GM12891 (cell line): ENCODE results near the gene LRMDA.

Experiments
- POLR2A ChIP-seq: IDR thresholded peaks from 2 replicates; pipeline ENCODE4 v1.6.1; 2011; ENCODE audit warnings: low read depth, low read length, control low read depth
- POLR2AphosphoS5 ChIP-seq: IDR thresholded peaks from 2 replicates; pipeline ENCODE4 v1.6.1; 2011; ENCODE audit warnings: low read depth, low read length, control low read depth
- POU2F2 ChIP-seq: IDR thresholded peaks from 2 replicates; pipeline ENCODE4 v1.6.1; 2011; ENCODE audit warnings: low read depth, mild to moderate bottlenecking, control low read depth, low read length, moderate library complexity
- SPI1 ChIP-seq: IDR thresholded peaks from 2 replicates; pipeline ENCODE4 v1.6.1; 2011; ENCODE audit warnings: low read depth, low read length, control low read depth
- TAF1 ChIP-seq: IDR thresholded peaks from 2 replicates; pipeline ENCODE4 v1.6.1; 2011; ENCODE audit warnings: low read depth, low read length, control low read depth

DNA sequence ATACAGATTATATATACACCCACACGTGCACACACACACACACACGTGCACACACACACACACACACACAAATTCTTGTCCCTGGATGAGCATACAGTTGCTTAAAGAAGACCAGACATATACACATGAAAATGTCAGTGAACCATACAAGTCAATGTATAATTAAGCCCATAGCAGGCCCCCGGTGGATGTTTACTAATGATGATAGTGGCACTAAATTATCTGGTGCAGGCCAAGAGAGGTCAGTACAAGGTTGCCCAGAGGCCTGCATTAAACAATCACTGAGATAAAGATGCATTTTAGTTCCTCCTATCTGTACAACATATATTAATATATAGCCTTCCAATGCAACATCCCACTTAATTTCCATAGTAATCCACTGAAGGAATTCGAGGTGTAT lies 860.5 kb downstream of the LRMDA start:
- TF ChIP-seq POLR2A (no peak), POLR2AphosphoS5 (no peak), TAF1 (no peak), SPI1 (no peak), POU2F2 (no peak)
